Lung (tissue), 13 donors: ENCODE measurements around the gene LIN7B. TPM values are rescaled to one million over a fixed set of nuclear protein-coding genes. Genes with fewer than 3 reads are reported as not detected.

Source experiments
- ATAC-seq: fragments of 200-7000 bp; cut with Tn5 transposase; one replicate; pipeline ENCODE4 v1.9.1; 2020; ENCODE audit warnings: moderate number of reproducible peaks; ENCODE audit not compliant: insufficient read depth, low FRiP score
- DNase-seq, 3 donors: peaks; one replicate each; pipeline ENCODE4 v3.0.0-alpha.2; 2013 to 2017
- H3K27ac ChIP-seq, 2 donors: one replicate each; pipeline ENCODE4 v1.5.1; 2013; ENCODE audit warnings: mild to moderate bottlenecking in 2 of 2, moderate library complexity in 2 of 2, control low read depth in 1 of 2, inconsistent platforms in 1 of 2, low read depth in 1 of 2, low read length in 1 of 2
- H3K27me3 ChIP-seq, 3 donors: one replicate each; pipeline ENCODE4 v1.5.1; 2013; ENCODE audit warnings: low read length in 2 of 3; ENCODE audit not compliant: control insufficient read depth in 3 of 3, insufficient read depth in 3 of 3
- H3K36me3 ChIP-seq, 4 donors: one replicate each; pipeline ENCODE4 v1.5.1; 2013; ENCODE audit warnings: low read length in 4 of 4, mild to moderate bottlenecking in 1 of 4, moderate library complexity in 1 of 4; ENCODE audit not compliant: control insufficient read depth in 4 of 4, insufficient read depth in 4 of 4
- H3K4me1 ChIP-seq, 5 donors: one replicate each; pipeline ENCODE4 v1.5.1; 2013; ENCODE audit warnings: low read length in 5 of 5, mild to moderate bottlenecking in 2 of 5, moderate library complexity in 1 of 5; ENCODE audit not compliant: control insufficient read depth in 5 of 5, insufficient read depth in 5 of 5
- H3K4me3 ChIP-seq: one replicate; pipeline ENCODE4 v1.5.1; 2013; ENCODE audit warnings: mild to moderate bottlenecking, control low read depth, moderate library complexity
- H3K9ac ChIP-seq, 2 donors: one replicate each; pipeline ENCODE4 v1.5.1; 2013; ENCODE audit warnings: low read length in 2 of 2, control low read depth in 1 of 2; ENCODE audit not compliant: insufficient read depth in 1 of 2
- H3K9me3 ChIP-seq, 4 donors: one replicate each; pipeline ENCODE4 v1.5.1; 2013; ENCODE audit warnings: low read length in 3 of 4, mild to moderate bottlenecking in 1 of 4, moderate library complexity in 1 of 4; ENCODE audit not compliant: control insufficient read depth in 4 of 4, insufficient read depth in 3 of 4
- CTCF ChIP-seq: IDR thresholded peaks from 2 replicates; pipeline ENCODE4 v1.5.1; 2012; ENCODE audit warnings: mild to moderate bottlenecking; ENCODE audit errors: control extremely low read depth, extremely low read depth
- WGBS, 2 donors: extraction: QIAGEN DNeasy Blood & Tissue Kit; methylation state at CpG; one replicate each; pipeline ENCODE4 v1.1.7; 2013; 5-methylcytosine and 5-hydroxymethylcytosine counted together
- polyA plus RNA-seq, 2 donors: library from polyadenylated mRNA; stranded (reverse); fragments of 200-250 nt; gene quantifications; one replicate each; pipeline ENCODE4 v1.2.1, GENCODE V29; 2013
- small RNA-seq: library from RNA; depleted of rRNA; stranded (forward); fragments of <200 nt; gene quantifications from one replicate; pipeline ENCODE3, GENCODE V24; 2014; ENCODE audit warnings: low replicate concordance
- total RNA-seq, 2 donors: library from RNA; depleted of rRNA in 1 of 2; stranded (reverse); fragments of >200 nt in 1 of 2; gene quantifications; one replicate each; pipeline ENCODE4 v1.2.1, GENCODE V29; 2014 to 2021
- donor health status: control.
- donor health status: control.
- donor health status: Bipolar disorder and iron deficiency.
- donor health status: healthy.
- donor health status: DM: yes; HTN: yes; CAD: no.

Gene LIN7B
- total and polyA plus RNA-seq, 4 donors: 6.4 to 12.4 (median 7.2) TPM

DNA sequence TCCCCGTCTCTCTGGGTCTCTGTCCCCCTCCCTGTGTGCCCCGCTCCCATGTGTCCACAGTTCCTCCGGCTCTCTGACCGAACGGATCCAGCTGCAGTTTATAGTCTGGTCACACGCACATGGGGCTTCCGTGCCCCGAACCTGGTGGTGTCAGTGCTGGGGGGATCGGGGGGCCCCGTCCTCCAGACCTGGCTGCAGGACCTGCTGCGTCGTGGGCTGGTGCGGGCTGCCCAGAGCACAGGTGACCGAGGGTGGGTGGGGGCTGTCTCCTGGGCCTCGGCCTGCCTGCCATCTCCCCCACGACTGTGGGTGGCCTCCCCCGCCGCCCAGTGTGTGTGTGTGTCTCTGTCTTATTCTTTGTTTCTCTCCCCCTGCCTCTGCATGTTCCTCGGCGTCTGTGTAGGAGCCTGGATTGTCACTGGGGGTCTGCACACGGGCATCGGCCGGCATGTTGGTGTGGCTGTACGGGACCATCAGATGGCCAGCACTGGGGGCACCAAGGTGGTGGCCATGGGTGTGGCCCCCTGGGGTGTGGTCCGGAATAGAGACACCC is 53.8 kb downstream of the LIN7B start:
- H3K27ac ChIP-seq: no peak overlapping the region
- no peak overlapping the region for H3K9ac ChIP-seq
- ATAC-seq: no peak
- WGBS, 2 donors: 87 to 95% methylated on average over 25 of the region's 25 CpGs
- peaks cover 0 to 20% (median 4%) of the 10 kb centered on the region in 4 donors for H3K36me3 ChIP-seq
- no peak for TF ChIP-seq CTCF
- DNase-seq: no peak
- H3K4me3 ChIP-seq: no peak overlapping the region
- H3K27me3 ChIP-seq: no peaks in the 10 kb centered on the region
- H3K9me3 ChIP-seq: no peaks in the 10 kb centered on the region
- H3K4me1 ChIP-seq: peaks cover 0 to 12% (median 8%) of the 10 kb centered on the region in 5 donors

Small RNAs within 50 kb of the gene (small RNA-seq; reads per million reads assigned to genes)
- not detected for gene RN7SL708P

Other genes with a start within 250 kb of the LIN7B start
- gene PLEKHA4, start 245.8 kb upstream of the LIN7B start, total RNA-seq: 10 to 100 TPM in 1 of 2 donors, 1 to 10 TPM in 1; 8.4 to 57.7 TPM
- gene PLEKHA4, start 245.8 kb upstream of the LIN7B start, polyA plus RNA-seq: 10 to 100 TPM; 19.3 to 22.0 TPM
- 100 to 1,000 TPM; 101 to 104 TPM for gene PPP1R15A, start 241.9 kb upstream of the LIN7B start, total RNA-seq
- 100 to 1,000 TPM; 203 to 208 TPM for gene PPP1R15A, start 241.9 kb upstream of the LIN7B start, polyA plus RNA-seq
- under 1 TPM; 0.31 to 0.54 TPM for gene TULP2, start 215.6 kb upstream of the LIN7B start, total RNA-seq
- gene TULP2, start 215.6 kb upstream of the LIN7B start, polyA plus RNA-seq: under 1 TPM; 0.13 to 0.20 TPM
- 100 to 1,000 TPM; 214 to 346 TPM for gene NUCB1, start 214.1 kb upstream of the LIN7B start, total RNA-seq
- gene NUCB1, start 214.1 kb upstream of the LIN7B start, polyA plus RNA-seq: 100 to 1,000 TPM; 362 to 367 TPM
- gene DHDH, start 180.7 kb upstream of the LIN7B start, total RNA-seq: 1 to 10 TPM in 1 of 2 donors, under 1 TPM in 1; 0.51 to 2.8 TPM
- 1 to 10 TPM in 1 of 2 donors, under 1 TPM in 1; 1.00 to 6.0 TPM for gene DHDH, start 180.7 kb upstream of the LIN7B start, polyA plus RNA-seq
- 100 to 1,000 TPM in 1 of 2 donors, 10 to 100 TPM in 1; 25.9 to 109 TPM for gene BAX, start 159.5 kb upstream of the LIN7B start, total RNA-seq
- gene BAX, start 159.5 kb upstream of the LIN7B start, polyA plus RNA-seq: 100 to 1,000 TPM in 1 of 2 donors, 10 to 100 TPM in 1; 99.0 to 121 TPM
- gene FTL, start 149.1 kb upstream of the LIN7B start, total RNA-seq: 1,000 to 10,000 TPM; 2,880 to 6,540 TPM
- gene FTL, start 149.1 kb upstream of the LIN7B start, polyA plus RNA-seq: over 10,000 TPM; 17,775 to 22,369 TPM
- 10 to 100 TPM; 34.1 to 49.7 TPM for gene GYS1, start 121.1 kb upstream of the LIN7B start, total RNA-seq
- gene GYS1, start 121.1 kb upstream of the LIN7B start, polyA plus RNA-seq: 10 to 100 TPM; 22.7 to 29.7 TPM
- 100 to 1,000 TPM in 1 of 2 donors, 10 to 100 TPM in 1; 85.6 to 108 TPM for gene RUVBL2, start 120.5 kb upstream of the LIN7B start, total RNA-seq
- 100 to 1,000 TPM in 1 of 2 donors, 10 to 100 TPM in 1; 80.7 to 112 TPM for gene RUVBL2, start 120.5 kb upstream of the LIN7B start, polyA plus RNA-seq
- under 1 TPM in 1 of 2 donors, not detected in 1; 0.74 TPM for gene LHB, start 97.3 kb upstream of the LIN7B start, total RNA-seq
- gene LHB, start 97.3 kb upstream of the LIN7B start, polyA plus RNA-seq: under 1 TPM; 0.32 to 0.67 TPM
- gene CGB3, start 90.0 kb upstream of the LIN7B start, total RNA-seq: not detected
- gene CGB3, start 90.0 kb upstream of the LIN7B start, polyA plus RNA-seq: not detected
- under 1 TPM in 1 of 2 donors, not detected in 1; 0.58 TPM for gene CGB2, start 82.5 kb upstream of the LIN7B start, total RNA-seq
- gene CGB2, start 82.5 kb upstream of the LIN7B start, polyA plus RNA-seq: not detected
- not detected for gene CGB1, start 77.5 kb upstream of the LIN7B start, total RNA-seq
- gene CGB1, start 77.5 kb upstream of the LIN7B start, polyA plus RNA-seq: not detected
- gene CGB5, start 70.5 kb upstream of the LIN7B start, total RNA-seq: not detected
- not detected for gene CGB5, start 70.5 kb upstream of the LIN7B start, polyA plus RNA-seq
- not detected for gene CGB8, start 65.3 kb upstream of the LIN7B start, total RNA-seq
- not detected for gene CGB8, start 65.3 kb upstream of the LIN7B start, polyA plus RNA-seq
- under 1 TPM; 0.11 to 0.21 TPM for gene CGB7, start 56.6 kb upstream of the LIN7B start, total RNA-seq
- gene CGB7, start 56.6 kb upstream of the LIN7B start, polyA plus RNA-seq: under 1 TPM; 0.29 to 0.57 TPM
- gene NTF4, start 49.6 kb upstream of the LIN7B start, total RNA-seq: 1 to 10 TPM; 2.1 to 2.9 TPM
- gene NTF4, start 49.6 kb upstream of the LIN7B start, polyA plus RNA-seq: 1 to 10 TPM; 2.8 to 5.2 TPM
- gene KCNA7, start 41.7 kb upstream of the LIN7B start, total RNA-seq: not detected
- not detected for gene KCNA7, start 41.7 kb upstream of the LIN7B start, polyA plus RNA-seq
- 100 to 1,000 TPM; 168 to 251 TPM for gene SNRNP70, start 28.9 kb upstream of the LIN7B start, total RNA-seq
- gene SNRNP70, start 28.9 kb upstream of the LIN7B start, polyA plus RNA-seq: 100 to 1,000 TPM; 143 to 191 TPM
- gene C19orf73, start 4.8 kb downstream of the LIN7B start, total RNA-seq: 1 to 10 TPM in 1 of 2 donors, not detected in 1; 1.9 TPM
- gene C19orf73, start 4.8 kb downstream of the LIN7B start, polyA plus RNA-seq: 1 to 10 TPM; 3.1 to 4.3 TPM
- 1 to 10 TPM; 3.0 to 8.4 TPM for gene PPFIA3, start 5.2 kb downstream of the LIN7B start, total RNA-seq
- 10 to 100 TPM in 1 of 2 donors, 1 to 10 TPM in 1; 8.8 to 10.6 TPM for gene PPFIA3, start 5.2 kb downstream of the LIN7B start, polyA plus RNA-seq
- 1 to 10 TPM in 1 of 2 donors, under 1 TPM in 1; 0.18 to 5.7 TPM for gene HRC, start 41.0 kb downstream of the LIN7B start, total RNA-seq
- gene HRC, start 41.0 kb downstream of the LIN7B start, polyA plus RNA-seq: 1 to 10 TPM in 1 of 2 donors, under 1 TPM in 1; 0.14 to 2.0 TPM
- gene TRPM4, start 43.4 kb downstream of the LIN7B start, total RNA-seq: 10 to 100 TPM; 19.8 to 70.1 TPM
- 10 to 100 TPM; 15.6 to 24.9 TPM for gene TRPM4, start 43.4 kb downstream of the LIN7B start, polyA plus RNA-seq
- gene SLC6A16, start 210.8 kb downstream of the LIN7B start, total RNA-seq: 1 to 10 TPM; 1.8 to 2.5 TPM
- gene SLC6A16, start 210.8 kb downstream of the LIN7B start, polyA plus RNA-seq: 1 to 10 TPM in 1 of 2 donors, under 1 TPM in 1; 0.93 to 2.4 TPM
- 10 to 100 TPM; 33.9 to 65.1 TPM for gene CD37, start 221.0 kb downstream of the LIN7B start, total RNA-seq
- 100 to 1,000 TPM in 1 of 2 donors, 10 to 100 TPM in 1; 37.2 to 154 TPM for gene CD37, start 221.0 kb downstream of the LIN7B start, polyA plus RNA-seq
- 10 to 100 TPM; 31.4 to 40.0 TPM for gene TEAD2, start 248.0 kb downstream of the LIN7B start, total RNA-seq
- gene TEAD2, start 248.0 kb downstream of the LIN7B start, polyA plus RNA-seq: 10 to 100 TPM; 21.9 to 31.5 TPM
- under 1 TPM; 0.85 to 0.95 TPM for gene DKKL1, start 249.5 kb downstream of the LIN7B start, total RNA-seq
- under 1 TPM; 0.58 to 0.91 TPM for gene DKKL1, start 249.5 kb downstream of the LIN7B start, polyA plus RNA-seq